B cell (primary cell): ENCODE data around the gene PGR. TPM values are rescaled to one million over a fixed set of nuclear protein-coding genes. Genes with fewer than 3 reads are reported as not detected.

ENCODE experiments used
- ATAC-seq: fragments of 200-7000 bp; cut with Tn5 transposase; one replicate; pipeline ENCODE4 v1.10.0; 2021; ENCODE audit warnings: low read depth, mild to moderate bottlenecking, moderate number of reproducible peaks, moderate library complexity
- CTCF ChIA-PET: fragments of 350-600 bp; sonication (Branson Sonifier 250); formaldehyde crosslinking; loops from one replicate; lab custom pipeline; 2021; ENCODE audit warnings: antibody characterized with exemption, inconsistent platforms; lab: Charles Lee
- POLR2A ChIA-PET: fragments of 350-600 bp; sonication (Branson Sonifier 250); formaldehyde crosslinking; loops from one replicate; lab custom pipeline; 2021; ENCODE audit warnings: antibody characterized with exemption; lab: Charles Lee
- DNase-seq: peaks from one replicate; pipeline ENCODE4 v3.0.0; 2013
- H2AFZ ChIP-seq: 2 replicates; pipeline ENCODE4 v1.6.1; 2012; ENCODE audit warnings: mild to moderate bottlenecking, low read depth, low read length; ENCODE audit not compliant: insufficient read depth, poor library complexity, severe bottlenecking
- H3K27ac ChIP-seq, 2 donors: 1 replicate in 1 of 2; 2 replicates in 1 of 2; pipeline ENCODE4 v1.5.1; 2012 to 2013; ENCODE audit warnings: low read length in 2 of 2, mild to moderate bottlenecking in 2 of 2, moderate library complexity in 1 of 2
- H3K27me3 ChIP-seq, 4 experiments: fragments of 200-600 bp in 1 of 4; sonication (generic) in 1 of 4; replicated peaks in 1 of 4; 1 replicate in 2 of 4; 2 replicates in 2 of 4; pipeline versions ENCODE4 v1.6.1 to v1.7.0; 2013 to 2016; ENCODE audit warnings: low read length in 3 of 4, mild to moderate bottlenecking in 2 of 4, mixed read lengths in 1 of 4, moderate library complexity in 1 of 4; ENCODE audit not compliant: insufficient read depth in 4 of 4, control insufficient read depth in 3 of 4; ENCODE audit errors: control extremely low read depth in 1 of 4
- H3K36me3 ChIP-seq, 2 experiments: replicated peaks in 1 of 2; 1 replicate in 1 of 2; 2 replicates in 1 of 2; pipeline versions ENCODE4 v1.6.1 to v1.7.1; 2013; ENCODE audit warnings: low read length in 1 of 2; ENCODE audit not compliant: insufficient read depth in 2 of 2, control insufficient read depth in 1 of 2; ENCODE audit errors: control extremely low read depth in 1 of 2, extremely low read depth in 1 of 2
- H3K4me1 ChIP-seq, 2 donors: fragments of 200-600 bp in 1 of 2; sonication (generic) in 1 of 2; 1 replicate in 1 of 2; 2 replicates in 1 of 2; pipeline versions ENCODE4 v1.5.1 to v1.6.1; 2013 to 2017; ENCODE audit warnings: low read length in 2 of 2; ENCODE audit not compliant: control insufficient read depth in 2 of 2, insufficient read depth in 2 of 2
- H3K4me2 ChIP-seq: replicated peaks from 2 replicates; pipeline ENCODE3; 2012; ENCODE audit warnings: mild to moderate bottlenecking, low read depth, low read length; ENCODE audit not compliant: poor library complexity, severe bottlenecking
- H3K4me3 ChIP-seq, 5 experiments: fragments of 200-600 bp in 1 of 5; sonication (generic) in 1 of 5; 1 replicate in 3 of 5; 2 replicates in 2 of 5; pipeline versions ENCODE4 v1.5.1 to v1.7.0; 2011 to 2016; ENCODE audit warnings: low read length in 4 of 5, mild to moderate bottlenecking in 4 of 5, low read depth in 2 of 5, control low read depth in 1 of 5, moderate library complexity in 1 of 5; ENCODE audit not compliant: insufficient read depth in 1 of 5; ENCODE audit errors: control extremely low read depth in 1 of 5, extremely low read depth in 1 of 5
- H3K79me2 ChIP-seq: fragments of 200-600 bp; sonication (generic); one replicate; pipeline ENCODE4 v1.6.0; 2016; ENCODE audit warnings: low read length; ENCODE audit not compliant: control insufficient read depth, insufficient read depth
- H3K9ac ChIP-seq: fragments of 200-600 bp; sonication (generic); 2 replicates; pipeline ENCODE4 v1.6.1; 2017; ENCODE audit warnings: mild to moderate bottlenecking, low read length, moderate library complexity
- H3K9me3 ChIP-seq, 3 donors: one replicate each; pipeline versions ENCODE4 v1.6.1 to v1.7.1; 2013; ENCODE audit warnings: low read length in 2 of 3; ENCODE audit not compliant: control insufficient read depth in 2 of 3, insufficient read depth in 1 of 3; ENCODE audit errors: control extremely low read depth in 1 of 3
- H4K20me1 ChIP-seq: 2 replicates; pipeline ENCODE4 v1.6.0; 2012; ENCODE audit warnings: mild to moderate bottlenecking, low read length; ENCODE audit not compliant: insufficient read depth, control insufficient read depth, poor library complexity, severe bottlenecking
- H3K27ac Mint-ChIP-seq: one replicate; pipeline ENCODE4 v1.8.0; 2021; ENCODE audit warnings: mixed read lengths
- H3K27me3 Mint-ChIP-seq: one replicate; pipeline ENCODE4 v1.8.0; 2021; ENCODE audit warnings: mixed read lengths
- H3K4me1 Mint-ChIP-seq: one replicate; pipeline ENCODE4 v1.8.0; 2021; ENCODE audit warnings: mixed read lengths
- H3K4me3 Mint-ChIP-seq: one replicate; pipeline ENCODE4 v1.8.0; 2021; ENCODE audit warnings: mixed read lengths
- H3K9me3 Mint-ChIP-seq: one replicate; pipeline ENCODE4 v1.8.0; 2022; ENCODE audit warnings: mixed read lengths; ENCODE audit not compliant: insufficient read depth
- CTCF ChIP-seq: fragments of 200-600 bp; IDR thresholded peaks from one replicate; pipeline ENCODE4 v1.8.0; 2022; ENCODE audit warnings: antibody characterized with exemption, mild to moderate bottlenecking
- EZH2 ChIP-seq: IDR thresholded peaks from 2 replicates; pipeline ENCODE4 v1.6.1; 2012; ENCODE audit warnings: borderline replicate concordance, low read depth, mild to moderate bottlenecking, moderate library complexity, low read length; ENCODE audit not compliant: insufficient read depth, poor library complexity, severe bottlenecking
- WGBS: methylation state at CpG from one replicate; pipeline ENCODE4 v1.1.5; 2013; ENCODE audit warnings: missing lambda C conversion rate; ENCODE audit not compliant: insufficient coverage; 5-methylcytosine and 5-hydroxymethylcytosine counted together
- intact Hi-C: fragments of 100-400 bp; cut with micrococcal nuclease; formaldehyde crosslinking; loops from one replicate; pipeline ENCODE4 v1.10.0; 2022
- polyA plus RNA-seq: library from polyadenylated mRNA; depleted of rRNA; stranded (reverse); fragments of >200 nt; gene quantifications from 2 replicates; pipeline ENCODE4 v1.2.3, GENCODE V29; 2012
- total RNA-seq, 2 donors: library from RNA; stranded (reverse); fragments of 120-200 nt in 1 of 2; gene quantifications; 1 replicate in 1 of 2; 2 replicates in 1 of 2; pipeline versions ENCODE4 v1.2.3 to v1.2.4, GENCODE V29; 2013 to 2022

Gene PGR
- total and polyA plus RNA-seq, 2 donors (not counting 1 experiment from before 2014, with no cell fraction given) = not detected

GRCh38 chr11:101063706-101064105 lies 65.9 kb downstream of the PGR start:
- Histone ChIP-seq H3K4me2 (no peak overlapping the region), H3K36me3 (no peaks in the 10 kb centered on the region), H3K9me3 (peaks cover 0 to 1% (median 0%) of the 10 kb centered on the region in 3 donors), H3K27me3 (no peaks in the 10 kb centered on the region), H3K4me1 (no peaks in the 10 kb centered on the region), H2AFZ (no peak overlapping the region), H3K9ac (no peak overlapping the region), H3K79me2 (no peaks in the 10 kb centered on the region), H3K4me3 (no peak overlapping the region), H3K27ac (no peak overlapping the region), H4K20me1 (no peaks in the 10 kb centered on the region)
- H3K4me3 Mint-ChIP-seq = no peak overlapping the region
- ATAC-seq (no peak), DNase-seq (no peak)
- H3K27ac Mint-ChIP-seq = no peak overlapping the region
- POLR2A ChIA-PET = no interaction called here
- 88% methylated on average over 1 of the region's 3 CpGs for WGBS
- TF ChIP-seq EZH2 = no peak
- TF ChIP-seq CTCF = no peak
- no peaks in the 10 kb centered on the region for H3K4me1 Mint-ChIP-seq
- H3K9me3 Mint-ChIP-seq = no peaks in the 10 kb centered on the region
- intact Hi-C loops = no loop called here
- CTCF ChIA-PET = interaction anchor here (0.8 kb wide), 1 partner anchor 485 kb away, joined by 3 read pairs; no protein-coding TSS in a partner anchor
- H3K27me3 Mint-ChIP-seq = no peaks in the 10 kb centered on the region

GRCh38 chr11:101061606-101062005 lies 68.0 kb downstream of the PGR start:
- H4K20me1 ChIP-seq = no peaks in the 10 kb centered on the region
- H3K27ac ChIP-seq = no peak overlapping the region
- ATAC-seq (no peak), DNase-seq (no peak)
- no peaks in the 10 kb centered on the region for H3K27me3 ChIP-seq
- TF ChIP-seq EZH2 = no peak
- TF ChIP-seq CTCF = no peak
- Mint-ChIP-seq H3K27me3 (no peaks in the 10 kb centered on the region), H3K9me3 (no peaks in the 10 kb centered on the region), H3K27ac (no peak overlapping the region), H3K4me1 (no peaks in the 10 kb centered on the region), H3K4me3 (no peak overlapping the region)
- POLR2A ChIA-PET = no interaction called here
- H3K9me3 ChIP-seq = no peaks in the 10 kb centered on the region
- no peaks in the 10 kb centered on the region for H3K79me2 ChIP-seq
- WGBS = no CpG with 5 or more reads among the region's 2 CpGs
- H3K9ac ChIP-seq = no peak overlapping the region
- no peaks in the 10 kb centered on the region for H3K4me1 ChIP-seq
- intact Hi-C loops = no loop called here
- H2AFZ ChIP-seq = no peak overlapping the region
- H3K4me2 ChIP-seq = no peak overlapping the region
- CTCF ChIA-PET = no interaction called here
- no peaks in the 10 kb centered on the region for H3K36me3 ChIP-seq
- no peak overlapping the region for H3K4me3 ChIP-seq
